Fibroblast of upper back skin (primary cell): ENCODE measurements around the gene ASPG.

Source experiments
- DNase-seq: peaks from one replicate; pipeline ENCODE4 v3.0.0-alpha.2; 2013

The ASPG gene

GRCh38 chr14:104119119-104119487 lies 33.6 kb downstream of the ASPG start:
- DNase-seq, result no peak

GRCh38 chr14:104119488-104120251 lies 34.2 kb downstream of the ASPG start:
- no peak for DNase-seq

GRCh38 chr14:104120281-104120741 lies 34.8 kb downstream of the ASPG start:
- no peak for DNase-seq

GRCh38 chr14:104121142-104121541 lies 35.6 kb downstream of the ASPG start:
- no peak for DNase-seq

GRCh38 chr14:104123879-104124278 lies 38.4 kb downstream of the ASPG start:
- no peak for DNase-seq

GRCh38 chr14:104125011-104125410 lies 39.5 kb downstream of the ASPG start:
- DNase-seq, result no peak

GRCh38 chr14:104126753-104127152 lies 41.3 kb downstream of the ASPG start:
- no peak for DNase-seq

- DNase-seq, result no peak
Measured at GRCh38 chr14:104128981-104129380, 43.5 kb downstream of the ASPG start.

GRCh38 chr14:104129556-104129955 lies 44.1 kb downstream of the ASPG start:
- no peak for DNase-seq

GRCh38 chr14:104130974-104131651 lies 45.6 kb downstream of the ASPG start:
- no peak for DNase-seq

GRCh38 chr14:104131968-104132732 lies 46.6 kb downstream of the ASPG start:
- no peak for DNase-seq

- no peak for DNase-seq
Measured at GRCh38 chr14:104132981-104133380, 47.5 kb downstream of the ASPG start.

- DNase-seq, result no peak
Measured at GRCh38 chr14:104133496-104133895, 48.0 kb downstream of the ASPG start.

GRCh38 chr14:104134061-104134965 lies 48.8 kb downstream of the ASPG start:
- no peak for DNase-seq

- DNase-seq, result no peak
Measured at GRCh38 chr14:104135121-104135903, 49.8 kb downstream of the ASPG start.

GRCh38 chr14:104135904-104136471 lies 50.5 kb downstream of the ASPG start:
- DNase-seq, result no peak

- no peak for DNase-seq
Measured at GRCh38 chr14:104136472-104137296, 51.2 kb downstream of the ASPG start.

GRCh38 chr14:104137297-104138097 lies 52.0 kb downstream of the ASPG start:
- DNase-seq, result peak; percentile 22

GRCh38 chr14:104138098-104138717 lies 52.7 kb downstream of the ASPG start, which contains the start of gene KIF26A:
Gene KIF26A (plus strand): TSS chr14:104138587. CDS start chr14:104138723, 136 bp downstream.
- DNase-seq, result peak; percentile 11
